Neural cell (in vitro differentiated cells): ENCODE data around the gene LRRC45. TPM values are rescaled to one million over a fixed set of nuclear protein-coding genes. Genes with fewer than 3 reads are reported as not detected.

Source experiments
- H2AFZ ChIP-seq: fragments of 200-600, 300-800 bp; sonication (generic), shearing (Covaris generic); 2 replicates; pipeline ENCODE4 v1.6.0; 2014; ENCODE audit warnings: low read depth, mild to moderate bottlenecking, antibody characterized with exemption, low read length, moderate library complexity
- H3F3A ChIP-seq: fragments of 200-600 bp; shearing (Covaris generic); 2 replicates; pipeline ENCODE4 v1.6.1; 2016; ENCODE audit warnings: mild to moderate bottlenecking, moderate library complexity, mixed read lengths, antibody characterized with exemption, low read length; ENCODE audit not compliant: insufficient read depth, poor library complexity, severe bottlenecking
- H3K27ac ChIP-seq: fragments of 200-600, 300-800 bp; sonication (generic), shearing (Covaris generic); 2 replicates; pipeline ENCODE4 v1.5.1; 2014; ENCODE audit warnings: mild to moderate bottlenecking, low read length, moderate library complexity
- H3K27me3 ChIP-seq: fragments of 300-800, 200-600 bp; sonication (generic), shearing (Covaris generic); 2 replicates; pipeline ENCODE4 v1.6.0; 2014; ENCODE audit warnings: mild to moderate bottlenecking, low read depth, low read length, moderate library complexity; ENCODE audit not compliant: insufficient read depth
- H3K36me3 ChIP-seq: fragments of 300-800, 200-600 bp; sonication (generic), shearing (Covaris generic); 2 replicates; pipeline ENCODE4 v1.5.1; 2014; ENCODE audit warnings: mild to moderate bottlenecking, antibody characterized with exemption, low read length, moderate library complexity; ENCODE audit not compliant: insufficient read depth
- H3K4me2 ChIP-seq: fragments of 300-800, 200-600 bp; sonication (generic), shearing (Covaris generic); 2 replicates; pipeline ENCODE4 v1.6.0; 2014; ENCODE audit warnings: mild to moderate bottlenecking, low read length
- H3K4me3 ChIP-seq: fragments of 300-800, 200-600 bp; sonication (generic), shearing (Covaris generic); 2 replicates; pipeline ENCODE4 v1.5.1; 2014; ENCODE audit warnings: mild to moderate bottlenecking, low read length, moderate library complexity
- H3K79me2 ChIP-seq: fragments of 200-600 bp; shearing (Covaris generic); replicated peaks from 2 replicates; pipeline ENCODE4 v1.6.0; 2014; ENCODE audit warnings: mild to moderate bottlenecking, low read length, moderate library complexity; ENCODE audit not compliant: insufficient read depth
- H3K9ac ChIP-seq: fragments of 300-800, 200-600 bp; sonication (generic), shearing (Covaris generic); 2 replicates; pipeline ENCODE4 v1.6.1; 2016; ENCODE audit warnings: mild to moderate bottlenecking, low read length, mixed read lengths
- H3K9me2 ChIP-seq: fragments of 200-600 bp; shearing (Covaris generic); 2 replicates; pipeline ENCODE4 v1.6.1; 2016; ENCODE audit warnings: mild to moderate bottlenecking, low read length, mixed read lengths; ENCODE audit not compliant: insufficient read depth
- H3K9me3 ChIP-seq: fragments of 200-600, 300-800 bp; sonication (generic), shearing (Covaris generic); 2 replicates; pipeline ENCODE4 v1.6.1; 2016; ENCODE audit warnings: mild to moderate bottlenecking, mixed run types, low read length, moderate library complexity, mixed read lengths
- H4K20me1 ChIP-seq: fragments of 200-600 bp; shearing (Covaris generic); 2 replicates; pipeline ENCODE4 v1.6.1; 2016; ENCODE audit warnings: mild to moderate bottlenecking, mixed run types; ENCODE audit not compliant: insufficient read depth
- EP300 ChIP-seq: fragments of 450-650 bp; conservative IDR thresholded peaks from 2 replicates; pipeline ENCODE4 v1.6.1; 2014; ENCODE audit warnings: antibody characterized with exemption, mild to moderate bottlenecking, moderate library complexity; ENCODE audit not compliant: poor library complexity, severe bottlenecking
- EZH2 ChIP-seq: fragments of 200-600, 300-800 bp; shearing (Covaris generic), sonication (generic); IDR thresholded peaks from 2 replicates; pipeline ENCODE4 v1.6.1; 2014; ENCODE audit warnings: antibody characterized with exemption, low read length, borderline replicate concordance, mild to moderate bottlenecking; ENCODE audit not compliant: insufficient read depth, poor library complexity, severe bottlenecking
- MXI1 ChIP-seq: fragments of 450-650 bp; conservative IDR thresholded peaks from 2 replicates; pipeline ENCODE4 v1.6.1; 2014; ENCODE audit warnings: antibody characterized with exemption, mild to moderate bottlenecking; ENCODE audit not compliant: poor library complexity, severe bottlenecking
- POLR2AphosphoS5 ChIP-seq: IDR thresholded peaks from 2 replicates; pipeline ENCODE4 v1.6.1; 2012
- RAD21 ChIP-seq: fragments of 450-650 bp; conservative IDR thresholded peaks from 2 replicates; pipeline ENCODE4 v1.6.1; 2014; ENCODE audit warnings: antibody characterized with exemption, mild to moderate bottlenecking, moderate library complexity
- SMC3 ChIP-seq: fragments of 450-650 bp; conservative IDR thresholded peaks from 2 replicates; pipeline ENCODE4 v1.6.1; 2014; ENCODE audit warnings: antibody characterized with exemption, mild to moderate bottlenecking, moderate library complexity; ENCODE audit not compliant: poor library complexity
- TAF1 ChIP-seq: IDR thresholded peaks from 2 replicates; pipeline ENCODE4 v1.6.1; 2012; ENCODE audit warnings: low read depth
- polyA plus RNA-seq: library from polyadenylated mRNA; depleted of rRNA; stranded (reverse); fragments of >200 nt; gene quantifications from 2 replicates; pipeline ENCODE4 v1.2.3, GENCODE V29; 2014
- TF ChIP-seq, protein P1 (sequence below): IDR thresholded peaks from 2 replicates; pipeline ENCODE4 v1.6.1; 2012; ENCODE audit warnings: borderline replicate concordance
- TF ChIP-seq, protein P2 (sequence below): fragments of 450-650 bp; IDR thresholded peaks from 2 replicates; pipeline ENCODE4 v1.5.1; 2014; ENCODE audit warnings: antibody characterized with exemption, mild to moderate bottlenecking, moderate library complexity; ENCODE audit not compliant: poor library complexity, severe bottlenecking

The LRRC45 gene
- polyA plus RNA-seq, 1 donor from 2014 or later: 51.7 TPM

DNA sequence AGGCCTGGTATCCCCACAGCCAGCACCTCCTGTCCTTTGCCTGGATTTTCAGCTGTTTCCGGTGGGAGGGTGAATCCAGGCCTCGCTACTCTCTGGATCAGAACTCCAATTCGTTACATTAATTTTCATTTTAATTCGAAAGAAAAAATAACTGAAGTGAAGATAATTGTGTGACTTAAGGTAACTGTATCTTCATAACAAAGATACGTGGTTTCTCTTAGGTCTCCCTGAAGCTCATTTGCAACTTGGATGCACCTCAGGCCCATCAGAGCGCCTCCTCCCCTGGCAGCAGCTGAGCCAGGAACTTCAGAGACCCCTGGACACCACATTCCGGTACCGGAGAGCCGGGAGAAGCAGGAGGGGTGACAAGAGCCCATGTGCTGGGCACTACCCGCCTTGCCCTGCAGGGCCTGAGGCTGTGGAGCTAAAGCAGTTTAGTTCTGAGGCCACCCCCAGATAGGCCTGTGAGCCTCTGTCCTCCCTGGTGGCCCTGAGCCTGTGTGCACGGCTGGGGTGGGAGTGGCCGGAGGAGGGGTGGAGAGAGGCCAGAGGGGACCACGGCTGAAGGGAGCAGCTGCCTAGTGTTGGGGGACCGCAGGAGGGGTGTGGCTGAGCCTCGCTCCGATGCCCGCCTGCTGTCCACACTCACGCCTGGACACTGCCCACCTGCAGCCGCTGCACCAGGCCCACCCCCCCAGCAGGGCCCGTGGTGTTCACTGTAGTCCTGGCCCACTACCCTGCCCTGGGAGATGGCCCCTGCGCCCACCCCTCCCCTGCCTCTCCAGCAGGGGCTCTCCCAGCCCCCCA, 53.9 kb downstream of the LRRC45 start:
- Histone ChIP-seq H3K79me2 (no peaks in the 10 kb centered on the region), H3K27me3 (no peaks in the 10 kb centered on the region), H3K9me2 (no peaks in the 10 kb centered on the region), H4K20me1 (no peaks in the 10 kb centered on the region), H3F3A (no peaks in the 10 kb centered on the region), H2AFZ (no peak overlapping the region), H3K9me3 (no peaks in the 10 kb centered on the region), H3K36me3 (no peaks in the 10 kb centered on the region), H3K4me3 (no peak overlapping the region), H3K9ac (no peak overlapping the region), H3K4me2 (no peak overlapping the region), H3K27ac (no peak overlapping the region)
- TF ChIP-seq, protein P1, sequence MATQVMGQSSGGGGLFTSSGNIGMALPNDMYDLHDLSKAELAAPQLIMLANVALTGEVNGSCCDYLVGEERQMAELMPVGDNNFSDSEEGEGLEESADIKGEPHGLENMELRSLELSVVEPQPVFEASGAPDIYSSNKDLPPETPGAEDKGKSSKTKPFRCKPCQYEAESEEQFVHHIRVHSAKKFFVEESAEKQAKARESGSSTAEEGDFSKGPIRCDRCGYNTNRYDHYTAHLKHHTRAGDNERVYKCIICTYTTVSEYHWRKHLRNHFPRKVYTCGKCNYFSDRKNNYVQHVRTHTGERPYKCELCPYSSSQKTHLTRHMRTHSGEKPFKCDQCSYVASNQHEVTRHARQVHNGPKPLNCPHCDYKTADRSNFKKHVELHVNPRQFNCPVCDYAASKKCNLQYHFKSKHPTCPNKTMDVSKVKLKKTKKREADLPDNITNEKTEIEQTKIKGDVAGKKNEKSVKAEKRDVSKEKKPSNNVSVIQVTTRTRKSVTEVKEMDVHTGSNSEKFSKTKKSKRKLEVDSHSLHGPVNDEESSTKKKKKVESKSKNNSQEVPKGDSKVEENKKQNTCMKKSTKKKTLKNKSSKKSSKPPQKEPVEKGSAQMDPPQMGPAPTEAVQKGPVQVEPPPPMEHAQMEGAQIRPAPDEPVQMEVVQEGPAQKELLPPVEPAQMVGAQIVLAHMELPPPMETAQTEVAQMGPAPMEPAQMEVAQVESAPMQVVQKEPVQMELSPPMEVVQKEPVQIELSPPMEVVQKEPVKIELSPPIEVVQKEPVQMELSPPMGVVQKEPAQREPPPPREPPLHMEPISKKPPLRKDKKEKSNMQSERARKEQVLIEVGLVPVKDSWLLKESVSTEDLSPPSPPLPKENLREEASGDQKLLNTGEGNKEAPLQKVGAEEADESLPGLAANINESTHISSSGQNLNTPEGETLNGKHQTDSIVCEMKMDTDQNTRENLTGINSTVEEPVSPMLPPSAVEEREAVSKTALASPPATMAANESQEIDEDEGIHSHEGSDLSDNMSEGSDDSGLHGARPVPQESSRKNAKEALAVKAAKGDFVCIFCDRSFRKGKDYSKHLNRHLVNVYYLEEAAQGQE: no peak
- no peak for TF ChIP-seq POLR2AphosphoS5
- TF ChIP-seq, protein P2, sequence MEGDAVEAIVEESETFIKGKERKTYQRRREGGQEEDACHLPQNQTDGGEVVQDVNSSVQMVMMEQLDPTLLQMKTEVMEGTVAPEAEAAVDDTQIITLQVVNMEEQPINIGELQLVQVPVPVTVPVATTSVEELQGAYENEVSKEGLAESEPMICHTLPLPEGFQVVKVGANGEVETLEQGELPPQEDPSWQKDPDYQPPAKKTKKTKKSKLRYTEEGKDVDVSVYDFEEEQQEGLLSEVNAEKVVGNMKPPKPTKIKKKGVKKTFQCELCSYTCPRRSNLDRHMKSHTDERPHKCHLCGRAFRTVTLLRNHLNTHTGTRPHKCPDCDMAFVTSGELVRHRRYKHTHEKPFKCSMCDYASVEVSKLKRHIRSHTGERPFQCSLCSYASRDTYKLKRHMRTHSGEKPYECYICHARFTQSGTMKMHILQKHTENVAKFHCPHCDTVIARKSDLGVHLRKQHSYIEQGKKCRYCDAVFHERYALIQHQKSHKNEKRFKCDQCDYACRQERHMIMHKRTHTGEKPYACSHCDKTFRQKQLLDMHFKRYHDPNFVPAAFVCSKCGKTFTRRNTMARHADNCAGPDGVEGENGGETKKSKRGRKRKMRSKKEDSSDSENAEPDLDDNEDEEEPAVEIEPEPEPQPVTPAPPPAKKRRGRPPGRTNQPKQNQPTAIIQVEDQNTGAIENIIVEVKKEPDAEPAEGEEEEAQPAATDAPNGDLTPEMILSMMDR: no peak
- no peak for TF ChIP-seq TAF1
- no peak for TF ChIP-seq EP300
- no peak for TF ChIP-seq RAD21
- no peak for TF ChIP-seq EZH2
- TF ChIP-seq MXI1: no peak
- TF ChIP-seq SMC3: no peak

DNA sequence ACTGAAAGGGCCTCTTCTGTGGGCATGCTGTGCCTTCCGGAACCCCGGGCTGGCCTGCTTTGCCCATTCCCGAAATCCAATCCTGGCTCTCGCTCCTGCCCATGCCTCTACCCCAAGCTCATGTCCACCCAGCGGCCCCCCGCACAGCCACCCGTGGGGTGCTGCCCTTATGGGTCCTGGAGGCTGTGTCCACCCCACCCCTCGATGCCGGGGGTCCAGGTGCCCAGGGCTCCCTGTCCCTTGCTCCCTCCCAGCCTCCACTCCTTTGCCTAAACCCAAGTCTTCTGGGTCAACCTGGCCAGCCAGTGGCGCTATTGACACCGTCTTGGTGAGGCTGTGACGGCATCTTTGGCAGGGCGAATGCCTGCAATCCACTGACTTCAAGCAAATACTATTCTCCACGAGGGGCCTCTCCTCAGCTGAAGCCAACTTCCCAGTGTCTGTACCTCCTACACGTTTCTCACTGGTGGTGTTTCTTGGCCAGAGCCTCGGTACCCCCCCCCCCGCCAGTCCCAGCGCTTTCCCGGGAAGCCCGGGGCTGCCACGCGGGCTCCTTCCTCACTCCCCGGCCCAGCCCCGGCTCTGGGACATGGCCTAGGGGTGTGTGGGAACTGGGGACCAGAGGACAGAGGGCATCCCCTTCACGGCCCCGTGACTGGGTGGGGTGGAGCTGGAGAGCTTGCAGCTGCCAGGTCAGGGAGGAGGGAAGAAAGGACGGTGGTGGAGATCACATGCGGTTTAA, 54.7 kb downstream of the LRRC45 start:
- no peak overlapping the region for H3K9ac ChIP-seq
- no peak overlapping the region for H3K4me2 ChIP-seq
- no peaks in the 10 kb centered on the region for H3K9me3 ChIP-seq
- H4K20me1 ChIP-seq: no peaks in the 10 kb centered on the region
- no peaks in the 10 kb centered on the region for H3K9me2 ChIP-seq
- no peaks in the 10 kb centered on the region for H3K27me3 ChIP-seq
- H2AFZ ChIP-seq: no peak overlapping the region
- H3K79me2 ChIP-seq: no peaks in the 10 kb centered on the region
- H3K36me3 ChIP-seq: no peaks in the 10 kb centered on the region
- TF ChIP-seq EZH2 (no peak), TAF1 (no peak), RAD21 (no peak), SMC3 (no peak), POLR2AphosphoS5 (no peak), EP300 (no peak), MXI1 (no peak)
- TF ChIP-seq, protein P1: no peak
- TF ChIP-seq, protein P2: no peak
- no peaks in the 10 kb centered on the region for H3F3A ChIP-seq
- no peak overlapping the region for H3K4me3 ChIP-seq
- H3K27ac ChIP-seq: no peak overlapping the region
